GM12878 (cell line): ENCODE data around the gene GAB1. TPM values are rescaled to one million over a fixed set of nuclear protein-coding genes. Genes with fewer than 3 reads are reported as not detected.
A peak's percentile ranks its signal among the peaks of the same experiment; 100 is the strongest.

Experiments
- ATF2 ChIP-seq: IDR thresholded peaks from 2 replicates; pipeline ENCODE4 v1.6.1; 2012; ENCODE audit warnings: low read length, inconsistent platforms
- ATF7 ChIP-seq: fragments of 450-650 bp; IDR thresholded peaks from 2 replicates; pipeline ENCODE4 v1.6.1; 2016; ENCODE audit warnings: low read depth, mild to moderate bottlenecking
- BHLHE40 ChIP-seq, 2 experiments: fragments of 450-650 bp in 1 of 2; IDR thresholded peaks; 2 replicates each; pipeline ENCODE4 v1.6.1; 2011 to 2017; ENCODE audit warnings: low read depth in 2 of 2, borderline replicate concordance in 1 of 2, improper control_type of control experiment in 1 of 2, low read length in 1 of 2, mild to moderate bottlenecking in 1 of 2
- BRCA1 ChIP-seq: IDR thresholded peaks from 2 replicates; pipeline ENCODE4 v1.6.1; 2011; ENCODE audit warnings: low read depth, low read length, improper control_type of control experiment
- CEBPB ChIP-seq, 2 experiments: fragments of 150-350 bp in 1 of 2; IDR thresholded peaks; 2 replicates each; pipeline ENCODE4 v1.6.1; 2012 to 2014; ENCODE audit warnings: low read depth in 2 of 2, low read length in 2 of 2, borderline replicate concordance in 1 of 2, inconsistent platforms in 1 of 2
- E4F1 ChIP-seq: fragments of 450-650 bp; IDR thresholded peaks from 2 replicates; pipeline ENCODE4 v1.6.1; 2018; ENCODE audit warnings: borderline replicate concordance, mild to moderate bottlenecking; ENCODE audit not compliant: partially characterized antibody
- EED ChIP-seq: sonication (generic); IDR thresholded peaks from 2 replicates; pipeline ENCODE4 v1.6.1; 2016; ENCODE audit warnings: antibody characterized with exemption, low read depth
- EGR1 ChIP-seq, 2 experiments: IDR thresholded peaks; 1 replicate in 1 of 2; 2 replicates in 1 of 2; pipeline ENCODE4 v1.6.1; 2011 to 2012; ENCODE audit warnings: low read depth in 2 of 2, low read length in 2 of 2, borderline replicate concordance in 1 of 2, mild to moderate bottlenecking in 1 of 2, moderate library complexity in 1 of 2
- ESRRA ChIP-seq: IDR thresholded peaks from 2 replicates; pipeline ENCODE4 v1.6.1; 2012; ENCODE audit warnings: mild to moderate bottlenecking, low read length, improper control_type of control experiment
- FOXK2 ChIP-seq: fragments of 450-650 bp; IDR thresholded peaks from 2 replicates; pipeline ENCODE4 v1.6.1; 2017; ENCODE audit warnings: mild to moderate bottlenecking, moderate library complexity
- HCFC1 ChIP-seq: fragments of 150-350 bp; IDR thresholded peaks from 2 replicates; pipeline ENCODE4 v1.6.1; 2014; ENCODE audit warnings: low read length
- IRF4 ChIP-seq: IDR thresholded peaks from 2 replicates; pipeline ENCODE4 v1.6.1; 2011; ENCODE audit warnings: low read depth, low read length
- JUNB ChIP-seq: IDR thresholded peaks from 2 replicates; pipeline ENCODE4 v1.6.1; 2016; ENCODE audit warnings: antibody characterized with exemption, mild to moderate bottlenecking
- MEF2A ChIP-seq: IDR thresholded peaks from 2 replicates; pipeline ENCODE4 v1.6.1; 2011; ENCODE audit warnings: low read depth, mild to moderate bottlenecking, low read length, moderate library complexity; ENCODE audit not compliant: insufficient read depth
- MTA2 ChIP-seq: fragments of 450-650 bp; IDR thresholded peaks from 2 replicates; pipeline ENCODE4 v1.6.1; 2016; ENCODE audit warnings: low read depth, mild to moderate bottlenecking, moderate library complexity
- MYB ChIP-seq: fragments of 150-350 bp; IDR thresholded peaks from 2 replicates; pipeline ENCODE4 v1.6.1; 2014; ENCODE audit warnings: mild to moderate bottlenecking, low read depth, low read length, borderline replicate concordance
- NBN ChIP-seq: fragments of 450-650 bp; IDR thresholded peaks from 2 replicates; pipeline ENCODE4 v1.6.1; 2016
- NFIC ChIP-seq: IDR thresholded peaks from 2 replicates; pipeline ENCODE4 v1.6.1; 2012; ENCODE audit warnings: low read depth, mild to moderate bottlenecking, inconsistent platforms, low read length, moderate library complexity
- NR2C1 ChIP-seq: fragments of 450-650 bp; IDR thresholded peaks from 2 replicates; pipeline ENCODE4 v1.6.1; 2017; ENCODE audit warnings: antibody characterized with exemption, mild to moderate bottlenecking, moderate library complexity
- PML ChIP-seq: IDR thresholded peaks from 2 replicates; pipeline ENCODE4 v1.6.1; 2012; ENCODE audit warnings: low read length, inconsistent platforms
- RAD51 ChIP-seq: fragments of 450-650 bp; IDR thresholded peaks from 2 replicates; pipeline ENCODE4 v1.6.1; 2016; ENCODE audit warnings: moderate library complexity, mild to moderate bottlenecking, inconsistent platforms
- RB1 ChIP-seq: fragments of 450-650 bp; formaldehyde crosslinking; IDR thresholded peaks from 2 replicates; pipeline ENCODE4 v1.6.1; 2017; ENCODE audit warnings: mild to moderate bottlenecking, borderline replicate concordance
- RELB ChIP-seq: fragments of 450-650 bp; IDR thresholded peaks from 2 replicates; pipeline ENCODE4 v1.6.1; 2017; ENCODE audit warnings: low read depth, mild to moderate bottlenecking, moderate library complexity
- RFX5 ChIP-seq: IDR thresholded peaks from 2 replicates; pipeline ENCODE4 v1.6.1; 2011; ENCODE audit warnings: low read depth, low read length, improper control_type of control experiment
- SMAD5 ChIP-seq: IDR thresholded peaks from 2 replicates; pipeline ENCODE4 v1.6.1; 2016; ENCODE audit warnings: antibody characterized with exemption, low read depth
- STAT1 ChIP-seq: fragments of 450-650 bp; conservative IDR thresholded peaks from 2 replicates; pipeline ENCODE4 v1.6.1; 2014; ENCODE audit warnings: antibody characterized with exemption, mild to moderate bottlenecking
- SUZ12 ChIP-seq: fragments of 200-600 bp; sonication (generic); IDR thresholded peaks from one replicate; pipeline ENCODE4 v1.6.1; 2018; ENCODE audit warnings: antibody characterized with exemption, mild to moderate bottlenecking; ENCODE audit not compliant: unreplicated experiment
- TAF1 ChIP-seq: IDR thresholded peaks from 2 replicates; pipeline ENCODE4 v1.6.1; 2011; ENCODE audit warnings: mild to moderate bottlenecking, low read depth, low read length, borderline replicate concordance
- ZNF207 ChIP-seq: fragments of 450-650 bp; IDR thresholded peaks from 2 replicates; pipeline ENCODE4 v1.6.1; 2014; ENCODE audit warnings: antibody characterized with exemption, mild to moderate bottlenecking, borderline replicate concordance
- polyA plus RNA-seq, 11 experiments: library from polyadenylated mRNA; depleted of rRNA in 4 of 11; unstranded in 6 of 11; stranded (reverse) in 5 of 11; fragments of >200 nt; fragmentation: Nextera tagmentation in 4 of 11; fragmentation: Illumina TruSeq in 1 of 11; extraction: Ambion mirVana in 4 of 11; extraction: Trizol in 1 of 11; gene quantifications; 1 replicate in 1 of 11; 2 replicates in 10 of 11; pipeline versions ENCODE4 v1.2.1 to v1.2.3, GENCODE V29; 2011 to 2016; ENCODE audit warnings: inconsistent platforms in 2 of 11, missing spikeins in 2 of 11, low read depth in 1 of 11
- total RNA-seq, 4 experiments: library from RNA; depleted of rRNA in 3 of 4; stranded (reverse); fragments of >200 nt in 3 of 4; fragmentation: Illumina TruSeq in 1 of 4; extraction: Trizol in 1 of 4; gene quantifications; 2 replicates each; pipeline versions ENCODE4 v1.2.1 to v1.2.3, GENCODE V29; 2013 to 2021

Gene GAB1
- total and polyA plus RNA-seq, 10 of the 15 experiments (the other 5 are each of a cell fraction or from before 2014, with no cell fraction given) = 0.37 to 5.3 (median 3.2) TPM

GRCh38 chr4:143377611-143378099, 41.0 kb downstream of the GAB1 start (continued):
- TF ChIP-seq TAF1 = no peak
- no peak for TF ChIP-seq FOXK2
- TF ChIP-seq MTA2 = peak; percentile 80
- peak; percentile 36; the same call in 1 of the 2 replicates for TF ChIP-seq EED
- TF ChIP-seq STAT1 = no peak
- peak; percentile 78; the same call in 1 of the 2 replicates for TF ChIP-seq RELB
- TF ChIP-seq BHLHE40 (IDR thresholded peaks at IDR 0.05; ENCODE audit: borderline replicate concordance in 1 of 2, low read depth in 2 of 2, low read length in 1 of 2) = peak; percentile 50 to 54; a peak in 2 of 4 replicates
- TF ChIP-seq MEF2A = peak; percentile 94
- no peak for TF ChIP-seq ZNF207
- no peak for TF ChIP-seq HCFC1
- peak; percentile 90 for TF ChIP-seq ATF2
- no peak for TF ChIP-seq MYB
- no peak for TF ChIP-seq PML
- no peak for TF ChIP-seq NBN
- no peak for TF ChIP-seq BRCA1
- no peak for TF ChIP-seq NR2C1
- no peak for TF ChIP-seq IRF4
- TF ChIP-seq CEBPB (IDR thresholded peaks at IDR 0.05; ENCODE audit: borderline replicate concordance in 1 of 2, low read depth in 2 of 2, low read length in 2 of 2) = peak in 1 of 2 experiments; percentile 71; a peak in 1 of 4 replicates
- TF ChIP-seq SMAD5 = no peak
- TF ChIP-seq SUZ12 = no peak
- TF ChIP-seq JUNB = peak; percentile 45; the same call in 1 of the 2 replicates
- TF ChIP-seq E4F1 = no peak
- TF ChIP-seq RFX5 = no peak
- no peak for TF ChIP-seq ESRRA
- TF ChIP-seq RB1 = no peak
- TF ChIP-seq NFIC = peak; percentile 87
- TF ChIP-seq RAD51 = peak; percentile 78
- TF ChIP-seq EGR1 (IDR thresholded peaks at IDR 0.05; ENCODE audit: borderline replicate concordance in 1 of 2, low read depth in 2 of 2, low read length in 2 of 2) = no peak
- peak; percentile 67 for TF ChIP-seq ATF7
